Measurements from ENCODE around the gene GMPS.
"Not testable (repeated sequence)": the region's sequence is repeated elsewhere in the genome, so short reads cannot be mapped to it uniquely, and the experiment has no call there.

Gene GMPS

DNA sequence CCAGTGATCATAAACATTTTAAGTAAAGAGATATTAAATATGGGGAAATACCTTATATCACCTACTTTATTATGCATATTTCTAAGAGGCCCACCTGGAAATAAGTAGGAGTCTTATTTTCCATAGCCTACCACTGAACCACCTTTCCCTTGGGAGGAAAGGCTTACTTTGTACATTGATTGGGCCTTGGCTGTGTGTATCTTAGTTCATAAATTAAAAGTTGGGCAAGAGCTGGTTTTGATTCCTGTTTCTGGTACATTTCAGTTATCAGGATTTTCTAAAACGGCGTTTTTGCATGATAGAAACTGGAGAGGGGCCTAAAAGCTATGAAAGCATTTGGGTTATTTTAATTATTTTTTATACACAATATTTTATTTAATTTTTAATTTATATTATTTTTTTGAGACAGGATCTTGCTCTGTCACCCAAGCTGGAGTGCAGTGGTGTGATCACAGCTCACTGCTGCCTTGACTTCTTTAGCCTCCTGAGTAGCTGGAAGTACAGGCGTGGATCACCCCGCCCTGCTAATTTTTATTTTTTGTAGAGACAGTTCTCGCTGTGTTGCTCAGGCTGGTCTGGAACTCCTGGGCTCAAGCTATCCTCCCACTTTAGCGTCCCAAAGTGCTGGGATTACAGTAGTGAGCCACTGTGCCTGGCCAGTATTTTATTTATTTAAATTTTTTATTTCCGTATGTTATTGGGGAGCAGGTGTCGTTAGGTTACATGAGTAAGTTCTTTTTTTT lies 2.6 kb downstream of the GMPS start:
- DNase-seq (ENCODE audit: low read depth), result no peak

DNA sequence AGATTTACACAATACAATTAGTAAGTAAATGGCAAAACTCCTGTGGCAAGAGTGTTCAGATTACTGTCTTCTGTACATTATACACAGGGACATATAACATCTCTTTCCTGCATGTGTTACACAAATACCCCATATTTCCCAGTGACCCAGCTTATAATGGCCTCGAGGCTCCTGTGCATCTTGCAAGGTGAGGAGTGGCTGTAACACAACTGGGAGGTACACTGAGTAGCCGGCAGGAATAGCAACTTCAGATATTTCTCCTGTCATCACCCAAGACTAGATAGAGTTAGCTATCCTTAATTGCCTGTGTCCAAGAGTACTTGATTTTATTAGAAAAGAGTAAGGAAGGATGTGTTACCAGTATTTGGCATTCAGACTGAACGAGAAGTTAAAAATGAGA lies 5.6 kb downstream of the GMPS start:
- DNase-seq (ENCODE audit: low read depth), result no peak

DNA sequence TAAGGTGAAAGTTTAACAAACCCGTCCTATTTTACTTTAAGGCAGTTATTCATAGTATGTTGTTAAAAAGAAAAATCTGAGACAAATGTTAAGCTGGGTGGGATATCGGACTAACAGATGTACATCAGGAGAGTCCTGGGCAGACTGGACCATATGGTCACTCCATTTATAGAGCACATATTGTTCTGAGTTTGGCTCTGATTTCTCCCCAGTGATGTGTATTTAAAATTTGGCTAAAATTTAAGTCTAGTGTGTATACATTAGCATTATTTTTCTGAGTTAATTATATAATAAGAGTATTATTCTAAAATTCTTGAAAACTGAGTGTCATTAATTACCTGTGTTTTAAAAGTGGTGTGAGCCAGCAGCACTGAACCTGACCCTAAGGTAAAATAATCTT lies 6.1 kb downstream of the GMPS start:
- no peak for DNase-seq (ENCODE audit: low read depth)

DNA sequence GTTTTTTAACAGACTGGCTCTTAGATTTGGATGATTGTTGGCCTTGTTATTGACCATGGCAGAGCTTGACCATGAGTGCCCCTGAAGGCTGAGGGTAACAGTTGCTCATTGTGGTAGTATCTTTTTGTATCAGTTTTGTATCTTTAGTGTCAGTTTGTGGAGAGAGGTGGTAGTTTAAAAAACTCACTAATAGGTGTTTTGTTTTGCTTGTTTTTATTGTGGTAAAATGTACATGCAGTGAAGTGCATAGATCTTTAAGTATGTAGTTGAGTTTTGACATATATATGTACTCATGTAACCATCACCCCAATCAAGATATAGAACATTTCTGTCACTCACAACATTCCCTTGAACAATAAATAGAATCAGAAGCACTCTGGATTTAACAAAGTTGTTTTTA lies 9.8 kb downstream of the GMPS start:
- DNase-seq (ENCODE audit: low read depth), result no peak

DNA sequence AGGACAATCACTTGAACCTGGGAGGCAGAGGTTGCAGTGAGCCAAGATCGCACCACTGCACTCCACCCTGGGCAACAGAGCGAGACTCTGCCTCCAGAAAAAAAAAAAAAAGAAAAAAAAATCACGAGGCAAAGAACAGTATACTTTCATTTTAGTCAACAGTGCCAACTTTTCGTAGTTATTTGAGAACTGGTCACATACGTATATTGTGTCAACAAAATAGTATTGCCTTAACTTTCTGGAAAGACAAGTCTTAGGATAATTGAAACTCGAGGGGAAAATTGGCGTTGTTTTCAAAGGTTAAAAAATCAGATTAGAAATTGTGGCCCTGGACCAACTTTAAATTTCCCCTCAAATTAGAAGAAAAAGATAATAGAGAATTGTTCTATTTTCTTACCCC lies 13.8 kb downstream of the GMPS start:
- no peak for DNase-seq (ENCODE audit: low read depth)

DNA sequence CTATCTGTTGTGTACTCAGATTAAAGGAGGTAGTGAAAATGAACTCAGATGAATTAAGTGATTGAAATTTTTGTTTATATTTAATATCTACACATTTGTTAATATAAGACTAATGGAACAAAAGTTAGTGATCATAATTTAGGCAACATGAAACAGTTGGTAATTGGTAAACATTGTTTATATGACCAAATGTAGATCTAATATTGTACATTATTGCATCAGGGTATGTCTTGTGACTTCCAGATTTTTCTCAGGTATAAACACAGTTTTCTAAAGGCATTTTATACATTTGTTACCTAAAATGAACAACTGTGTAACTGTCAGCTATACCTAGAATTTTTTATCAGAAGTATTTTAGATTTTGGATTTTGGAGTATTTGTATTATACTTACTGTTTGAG lies 14.8 kb downstream of the GMPS start:
- DNase-seq (ENCODE audit: low read depth), result no peak

DNA sequence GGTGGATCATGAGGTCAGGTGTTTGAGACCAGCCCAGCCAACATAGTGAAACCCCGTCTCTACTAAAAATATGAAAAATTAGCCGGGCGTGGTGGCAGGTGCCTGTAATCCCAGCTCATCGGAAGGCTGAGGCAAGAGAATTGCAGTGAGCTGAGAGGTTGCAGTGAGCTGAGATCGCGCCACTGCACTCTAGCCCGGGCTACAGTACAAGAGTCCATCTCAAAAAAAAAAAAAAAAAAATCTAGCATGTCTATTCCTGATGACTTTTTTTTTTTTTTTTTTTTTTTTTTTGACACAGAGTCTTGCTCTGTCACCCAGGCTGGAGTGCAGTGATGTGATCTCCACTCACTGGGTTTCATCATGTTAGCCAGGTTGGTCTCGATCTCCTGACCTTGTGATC lies 15.9 kb downstream of the GMPS start:
- not testable (repeated sequence) for DNase-seq (ENCODE audit: low read depth)

DNA sequence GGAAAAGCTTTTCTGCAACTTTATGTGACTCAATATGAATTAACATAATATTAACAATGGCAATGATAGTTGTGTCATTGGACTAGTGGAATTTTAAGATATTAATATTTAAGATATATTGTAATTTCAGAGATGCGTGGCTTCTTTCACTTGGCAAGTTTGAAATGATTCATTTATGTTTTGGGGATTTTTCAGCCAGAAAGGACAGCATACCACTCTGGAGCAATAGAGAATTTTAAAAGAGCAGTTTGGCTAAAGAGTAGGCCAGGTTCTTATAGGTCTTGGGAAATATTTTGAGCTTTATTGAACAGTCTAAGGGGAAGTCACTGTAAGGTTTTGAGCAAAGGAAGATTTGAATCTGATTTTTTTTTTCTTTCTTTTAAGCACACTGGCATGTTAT lies 16.5 kb downstream of the GMPS start:
- DNase-seq (ENCODE audit: low read depth), result no peak

DNA sequence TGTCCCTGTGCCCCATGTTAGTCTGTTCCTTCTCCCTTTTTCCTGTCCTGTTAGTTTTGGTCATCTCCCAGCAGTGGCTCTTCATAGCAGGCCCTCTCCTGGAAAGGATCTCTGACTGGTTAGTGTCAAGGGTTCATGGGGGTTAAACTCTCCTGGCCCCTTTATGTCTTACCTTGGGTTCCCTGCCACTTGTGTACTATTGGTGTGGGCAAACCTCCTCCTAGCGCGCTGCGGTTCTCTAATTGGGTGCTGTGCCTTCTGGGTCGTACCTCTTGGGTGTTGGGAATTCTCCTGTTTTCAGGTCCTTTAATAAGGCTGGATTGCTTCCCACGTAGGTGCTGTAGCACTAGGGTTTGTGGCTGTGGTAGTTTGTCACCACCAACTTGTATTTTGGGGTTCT lies 18.8 kb downstream of the GMPS start:
- DNase-seq (ENCODE audit: low read depth), result no peak

DNA sequence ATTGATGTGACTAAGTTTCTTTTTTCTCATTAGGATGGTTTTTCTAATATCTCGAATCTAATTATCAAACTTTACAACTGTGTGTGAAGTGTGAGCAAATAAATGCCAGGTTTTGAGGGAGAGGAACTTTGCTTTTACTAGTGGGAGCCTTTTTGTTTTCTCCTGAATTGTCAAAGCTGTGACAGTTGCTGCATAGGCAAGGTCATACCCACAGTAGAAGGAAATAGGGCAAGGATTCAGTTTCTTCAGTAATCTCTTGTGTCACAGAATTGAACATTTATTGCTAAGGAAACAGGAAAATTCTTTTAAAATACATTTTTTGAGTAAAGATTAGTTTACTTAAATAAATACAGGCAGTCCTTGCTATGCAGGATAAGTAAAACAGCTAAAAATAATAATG lies 19.5 kb downstream of the GMPS start:
- DNase-seq (ENCODE audit: low read depth), result no peak

DNA sequence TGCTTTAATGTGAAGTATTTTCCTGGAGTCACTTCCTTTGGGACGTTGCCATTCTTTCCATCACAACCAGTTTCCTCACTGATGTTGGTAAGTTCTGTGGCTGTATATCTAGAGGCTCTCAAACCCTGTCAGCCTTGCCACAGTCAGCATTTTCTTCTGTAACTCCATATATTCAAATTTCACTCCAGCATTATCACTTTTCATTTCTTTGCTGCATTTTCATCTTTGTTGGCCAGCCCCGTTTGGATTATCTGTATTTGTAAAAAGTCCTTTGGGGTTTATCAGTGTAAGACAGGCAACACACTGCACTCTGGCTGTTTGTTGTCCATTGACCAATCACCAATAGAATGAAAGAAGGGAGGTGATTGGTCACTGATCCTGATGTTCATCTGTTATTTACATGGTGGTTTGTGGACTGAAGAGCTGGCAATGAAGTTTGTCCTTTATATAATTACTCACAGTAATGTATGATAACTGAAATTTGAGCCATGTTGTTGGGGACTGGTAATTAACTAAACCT lies 20.3 kb downstream of the GMPS start:
- no peak for DNase-seq (ENCODE audit: low read depth)

DNA sequence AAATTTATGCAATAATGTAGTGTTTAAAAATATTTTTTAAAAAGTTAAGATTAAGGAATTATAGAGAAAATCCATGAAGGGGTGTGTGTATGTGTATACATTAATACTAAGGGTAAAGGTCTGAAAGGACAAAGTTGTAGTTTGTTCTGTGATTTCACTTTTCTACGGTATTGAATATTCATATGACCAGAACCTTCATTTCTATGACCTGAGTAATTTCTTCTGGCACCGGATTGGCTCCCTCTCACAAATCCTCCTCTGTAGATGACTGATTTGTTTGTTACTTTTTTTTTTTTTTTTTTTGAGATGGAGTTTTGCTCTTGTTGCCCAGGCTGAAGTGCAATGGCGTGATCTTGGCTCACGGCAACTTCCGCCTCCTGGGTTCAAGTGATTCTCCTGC lies 20.9 kb downstream of the GMPS start:
- DNase-seq (ENCODE audit: low read depth), result no peak

DNA sequence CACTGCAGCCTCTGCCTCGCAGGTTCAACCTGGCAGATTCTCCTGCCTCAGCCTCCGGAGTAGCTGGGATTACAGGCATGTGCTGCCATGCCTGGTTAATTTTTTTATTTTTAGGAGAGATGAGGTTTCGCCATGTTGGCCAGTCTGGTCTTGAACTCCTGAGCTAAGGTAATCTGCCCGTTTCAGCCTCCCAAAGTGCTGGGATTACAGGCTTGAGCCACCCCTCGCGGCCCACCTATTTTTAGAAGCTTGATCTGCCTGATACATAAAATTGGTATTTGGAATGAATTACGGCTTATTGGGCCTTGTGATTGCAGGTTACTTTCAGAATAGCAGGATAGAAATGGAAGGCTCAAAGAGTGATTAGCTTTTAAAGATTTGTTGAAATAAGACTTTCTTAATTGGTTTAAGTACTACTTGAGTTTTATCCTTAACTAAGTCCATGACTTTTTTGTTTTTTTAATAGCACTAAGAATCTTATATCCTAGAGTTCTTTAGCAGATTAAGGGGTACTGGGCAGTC lies 25.0 kb downstream of the GMPS start:
- DNase-seq (ENCODE audit: low read depth), result no peak

DNA sequence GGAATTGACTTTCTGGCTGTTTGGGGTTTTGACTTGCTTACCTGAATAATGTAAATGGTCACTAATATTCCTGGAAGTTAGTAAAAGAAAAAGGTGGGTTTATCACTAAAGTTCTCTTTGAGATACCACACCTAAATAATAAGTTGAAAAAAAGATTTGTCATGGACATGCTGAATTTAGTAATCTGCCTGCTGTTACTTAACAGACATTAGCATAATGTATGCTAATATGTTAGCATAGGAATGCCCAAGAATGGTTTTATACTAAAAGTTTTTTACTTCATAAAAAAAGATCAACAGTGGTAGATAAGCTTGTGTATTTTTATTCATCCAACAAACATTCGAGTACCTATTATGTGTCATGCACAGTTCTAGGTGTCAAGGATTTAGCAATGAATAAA lies 36.5 kb downstream of the GMPS start:
- no peak for DNase-seq (ENCODE audit: low read depth)

DNA sequence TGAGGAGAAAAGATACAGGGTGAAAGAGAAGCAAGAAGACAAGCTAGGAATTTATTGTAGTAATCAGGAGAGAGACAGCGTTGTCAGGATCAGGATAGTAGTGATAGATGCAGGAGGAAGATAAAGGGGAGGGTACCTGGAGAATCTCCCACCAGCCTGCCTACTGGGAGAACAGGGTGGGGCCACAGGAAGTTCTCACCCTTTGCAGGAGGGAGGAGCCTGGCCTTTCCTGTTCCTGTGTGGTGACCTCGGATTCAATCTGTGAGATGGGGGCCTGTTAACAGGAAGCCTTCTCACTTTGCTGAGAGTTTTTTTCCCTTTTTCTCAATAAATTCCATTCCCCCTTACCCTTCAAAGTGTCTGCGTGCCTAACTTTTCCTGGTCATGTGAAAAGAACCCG lies 37.6 kb downstream of the GMPS start:
- no peak for DNase-seq (ENCODE audit: low read depth)

DNA sequence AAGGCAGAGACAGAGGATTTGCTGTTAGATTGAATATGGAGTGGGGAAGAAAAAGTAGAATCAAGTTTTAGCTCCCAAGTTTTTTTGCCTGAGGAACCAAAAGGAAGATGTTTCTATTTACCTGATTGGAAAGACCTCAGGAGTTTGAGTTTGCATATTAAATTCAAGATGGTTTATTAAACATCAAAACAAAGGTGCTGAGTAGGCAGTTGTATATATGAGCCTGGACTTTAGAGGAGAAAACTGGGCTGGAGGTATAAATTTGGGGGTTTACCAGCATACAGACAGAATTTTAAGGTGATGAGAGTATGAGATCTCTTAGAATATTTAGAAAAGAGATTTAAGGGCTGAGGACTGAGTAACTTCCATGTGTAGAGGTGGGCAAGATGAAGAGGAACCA lies 38.2 kb downstream of the GMPS start:
- DNase-seq (ENCODE audit: low read depth), result no peak

DNA sequence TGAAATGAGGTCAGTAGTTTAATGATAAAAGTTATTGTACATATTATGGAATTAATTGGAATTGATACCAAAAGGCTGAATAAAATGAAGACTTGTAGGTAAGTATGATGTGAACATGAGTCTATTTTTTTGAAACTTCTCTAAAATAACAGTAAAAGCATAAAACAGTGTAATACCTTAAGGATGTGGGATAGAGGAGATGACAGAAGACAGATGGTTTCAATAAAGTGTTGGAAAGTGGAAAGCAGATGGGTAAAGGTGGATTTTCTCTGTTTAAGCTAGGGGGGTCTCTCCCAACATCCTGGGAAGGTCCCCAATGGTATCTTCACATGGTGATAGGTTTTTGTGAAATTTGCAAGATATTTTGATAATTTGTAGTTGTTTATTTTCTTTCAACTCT lies 41.6 kb downstream of the GMPS start:
- no peak for DNase-seq (ENCODE audit: low read depth)

DNA sequence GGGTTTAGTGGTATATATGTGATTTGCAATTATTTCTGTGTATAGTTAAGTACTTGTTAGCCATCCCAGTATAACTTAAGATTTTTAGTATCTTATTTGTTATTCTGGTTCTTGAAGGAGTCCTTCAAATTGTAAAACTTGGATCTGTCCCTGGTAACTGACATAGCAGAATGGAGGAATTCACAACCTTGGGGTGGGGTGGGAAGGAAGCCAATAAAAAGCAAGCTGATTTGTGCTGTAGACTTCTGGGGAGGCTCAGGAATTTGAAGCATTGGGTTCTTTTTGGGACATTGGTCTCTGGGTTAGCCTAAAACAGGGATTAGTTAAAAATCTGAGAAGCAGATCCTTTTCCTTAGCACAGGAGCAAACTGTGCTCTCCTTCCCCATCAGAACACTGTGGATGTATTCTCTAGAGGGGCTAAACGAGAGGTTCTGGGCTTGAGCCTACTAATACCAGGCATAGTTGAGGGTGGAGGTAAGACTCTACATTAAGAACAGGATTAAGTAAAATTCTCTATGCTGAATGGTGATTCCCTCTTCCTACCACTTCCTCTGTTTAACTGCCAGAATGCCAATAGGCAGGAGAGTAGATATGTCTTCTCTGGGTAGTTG lies 42.2 kb downstream of the GMPS start:
- DNase-seq (ENCODE audit: low read depth), result no peak

DNA sequence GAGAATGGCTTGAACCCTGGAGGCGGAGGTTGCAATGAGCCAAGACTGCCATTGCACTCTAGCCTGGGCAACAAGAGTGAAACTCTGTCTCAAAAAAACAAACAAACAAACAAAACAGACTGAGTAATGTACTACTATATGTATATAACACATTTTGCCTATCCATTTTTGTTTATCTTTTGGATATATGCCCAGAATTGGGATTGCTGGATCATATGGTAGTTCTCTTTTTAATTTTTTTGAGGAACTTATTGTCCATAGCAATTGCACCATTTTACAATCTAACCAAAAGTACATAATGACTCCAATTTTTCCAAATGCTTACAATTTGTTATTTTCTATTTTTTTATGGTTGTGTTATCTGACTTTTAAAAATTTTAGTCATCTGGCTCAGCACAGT lies 47.3 kb downstream of the GMPS start:
- no peak for DNase-seq (ENCODE audit: low read depth)

DNA sequence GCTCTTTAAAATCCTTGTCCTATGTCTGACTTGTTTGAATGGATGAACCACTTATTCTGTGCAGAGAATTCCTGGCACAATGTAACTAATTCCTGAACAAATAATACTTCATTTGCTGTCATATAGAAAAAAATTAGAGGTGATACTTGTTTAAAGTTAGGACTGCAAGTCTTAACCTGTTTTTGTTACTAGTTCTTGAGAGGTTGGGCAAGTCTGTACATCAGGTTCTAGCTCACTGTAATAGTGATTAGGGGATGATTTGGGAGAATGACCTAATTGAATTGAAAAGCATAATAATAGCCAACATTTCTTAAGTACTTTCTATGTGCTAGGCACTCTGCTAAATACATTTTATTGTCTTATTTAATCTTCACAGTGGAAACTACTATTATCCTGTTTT lies 49.3 kb downstream of the GMPS start:
- DNase-seq (ENCODE audit: low read depth), result no peak

DNA sequence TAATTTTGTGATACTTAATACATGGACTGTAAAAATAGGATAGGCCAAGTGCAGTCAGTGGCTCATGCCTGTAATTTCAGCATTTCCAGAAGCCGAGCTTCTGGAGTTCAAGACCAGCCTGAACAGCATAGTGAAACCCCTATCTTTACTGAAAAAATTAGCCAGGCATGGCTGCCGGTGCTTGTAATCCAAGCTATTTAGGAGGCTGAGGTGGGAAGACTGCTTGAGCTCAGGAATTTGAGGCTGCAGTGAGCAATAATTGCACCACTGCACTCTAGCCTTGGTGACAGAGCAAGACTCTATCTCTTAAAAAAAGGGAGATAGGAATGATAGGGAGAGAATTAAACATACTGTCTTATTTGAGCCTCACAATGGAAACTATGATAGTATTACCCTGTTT lies 51.0 kb downstream of the GMPS start:
- DNase-seq (ENCODE audit: low read depth), result no peak

DNA sequence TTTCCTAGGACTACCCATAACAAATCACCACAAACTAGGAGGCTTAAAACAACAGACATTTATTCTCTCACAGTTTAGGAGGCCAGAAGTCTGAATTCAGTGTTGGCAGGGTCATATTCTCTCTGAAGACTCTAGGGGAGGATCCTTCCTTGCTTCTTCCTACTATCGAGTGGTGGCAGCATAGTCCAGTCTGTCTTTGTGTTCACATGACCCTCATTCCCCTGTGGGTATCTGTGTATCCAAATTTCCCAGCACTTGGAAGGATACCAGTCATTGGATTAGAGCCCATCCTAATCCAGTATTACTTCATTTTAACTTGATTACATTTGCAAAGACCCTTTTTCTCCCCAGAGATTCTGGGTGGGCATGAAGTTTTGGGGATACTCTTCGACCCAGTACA lies 63.8 kb downstream of the GMPS start:
- DNase-seq (ENCODE audit: low read depth), result no peak

DNA sequence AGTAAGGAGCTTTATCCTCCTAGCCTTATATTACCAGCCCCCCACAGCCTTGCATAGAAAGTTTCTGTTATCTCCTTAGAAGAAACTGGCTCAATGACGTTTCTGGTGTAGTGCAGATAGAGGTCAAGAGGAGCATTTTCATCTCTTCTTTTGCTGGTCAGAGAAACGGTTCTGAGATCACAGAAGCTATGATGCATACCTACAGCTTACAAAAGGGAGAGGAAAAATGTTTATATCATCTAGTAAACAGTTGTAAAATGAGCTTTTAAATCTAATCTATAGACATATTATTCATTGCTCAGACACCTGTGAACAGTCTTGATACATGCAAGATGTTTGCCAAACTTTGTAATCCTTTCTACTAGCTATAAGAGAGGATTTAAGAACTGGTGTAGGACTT lies 68.0 kb downstream of the GMPS start:
- no peak for DNase-seq (ENCODE audit: low read depth)

DNA sequence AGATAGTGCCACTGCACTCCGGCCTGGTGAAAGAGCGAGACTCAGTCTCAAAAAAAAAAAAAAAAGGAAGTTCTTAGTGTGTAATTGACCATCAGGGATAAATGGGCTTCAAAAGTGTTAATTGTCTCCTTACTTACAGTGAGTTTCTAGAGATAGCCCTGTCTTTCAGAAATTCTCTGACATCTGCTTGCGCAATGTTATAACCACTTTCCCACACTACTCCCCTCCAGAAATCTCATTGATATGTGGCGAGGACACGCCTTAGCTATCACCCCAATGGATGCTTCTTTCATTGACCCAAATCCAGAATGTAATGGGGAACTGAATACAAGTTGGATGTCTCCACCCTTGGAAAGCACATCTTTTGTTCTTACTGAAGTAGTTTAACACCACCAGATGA lies 70.9 kb downstream of the GMPS start:
- no peak for DNase-seq (ENCODE audit: low read depth)

All from HS-5 (cell line).